A549 treated with CpdA at 1 μM for 4 hours (cell line): Measurements from ENCODE around the gene PLA2G5. TPM values are rescaled to one million over a fixed set of nuclear protein-coding genes. Genes with fewer than 3 reads are reported as not detected.

Experiments
- total RNA-seq: library from RNA; stranded (reverse); fragments of 200-300 nt; extraction: Qiagen RNA extraction; gene quantifications from 5 replicates; pipeline ENCODE4 v1.2.3, GENCODE V29; 2022; ENCODE audit warnings: low read depth

The PLA2G5 gene, protein sequence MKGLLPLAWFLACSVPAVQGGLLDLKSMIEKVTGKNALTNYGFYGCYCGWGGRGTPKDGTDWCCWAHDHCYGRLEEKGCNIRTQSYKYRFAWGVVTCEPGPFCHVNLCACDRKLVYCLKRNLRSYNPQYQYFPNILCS
- not detected in 5 replicates for total RNA-seq

DNA sequence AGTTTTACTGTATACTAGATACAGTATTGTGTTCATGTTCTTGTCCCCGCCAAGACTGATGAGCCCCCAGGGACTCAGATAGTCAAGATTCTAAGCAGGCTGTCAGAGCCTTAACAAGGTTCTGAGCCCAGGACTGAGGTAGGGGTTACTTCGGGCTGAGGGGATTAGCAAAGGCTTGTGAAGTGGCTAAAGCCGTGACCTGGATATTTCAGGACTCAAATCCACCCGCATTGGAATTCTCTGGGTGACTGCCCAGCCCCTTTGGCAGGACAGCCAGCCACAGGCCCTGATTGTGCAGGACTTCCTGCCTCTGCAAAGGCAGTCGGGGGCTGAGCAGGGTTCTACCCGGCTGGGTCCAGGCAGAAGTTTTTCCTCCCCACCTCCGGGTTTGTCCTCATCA lies at the start of gene PLA2G5:
PLA2G5 (plus strand) TSS at position 321 of the 400 bp plus-strand sequence. CDS start 14,637 bp downstream, outside the sequence.

DNA sequence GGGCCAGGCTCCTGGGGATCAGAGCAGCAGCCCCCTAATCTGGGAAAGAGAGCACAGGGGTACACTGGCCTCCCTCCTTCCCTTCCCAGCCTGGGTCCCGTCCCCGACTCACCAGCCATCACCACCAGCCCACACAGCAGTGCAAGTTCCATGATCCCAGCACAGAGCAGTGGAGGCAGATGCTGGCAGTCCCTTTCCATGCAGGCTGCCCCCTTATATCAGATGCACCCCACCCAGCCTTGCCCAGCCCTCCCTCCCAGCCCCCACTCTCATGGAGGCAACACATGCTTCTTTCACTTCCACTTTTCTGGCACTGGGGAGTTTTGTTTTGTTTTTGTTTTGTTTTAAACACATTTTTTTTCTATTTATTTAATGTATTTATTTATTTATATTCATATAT lies 49.4 kb downstream of the PLA2G5 start, which contains the start of gene PLA2G2D:
PLA2G2D (minus strand) TSS at position 190 of the 400 bp plus-strand sequence; CDS start at position 152, 38 bp downstream.

DNA sequence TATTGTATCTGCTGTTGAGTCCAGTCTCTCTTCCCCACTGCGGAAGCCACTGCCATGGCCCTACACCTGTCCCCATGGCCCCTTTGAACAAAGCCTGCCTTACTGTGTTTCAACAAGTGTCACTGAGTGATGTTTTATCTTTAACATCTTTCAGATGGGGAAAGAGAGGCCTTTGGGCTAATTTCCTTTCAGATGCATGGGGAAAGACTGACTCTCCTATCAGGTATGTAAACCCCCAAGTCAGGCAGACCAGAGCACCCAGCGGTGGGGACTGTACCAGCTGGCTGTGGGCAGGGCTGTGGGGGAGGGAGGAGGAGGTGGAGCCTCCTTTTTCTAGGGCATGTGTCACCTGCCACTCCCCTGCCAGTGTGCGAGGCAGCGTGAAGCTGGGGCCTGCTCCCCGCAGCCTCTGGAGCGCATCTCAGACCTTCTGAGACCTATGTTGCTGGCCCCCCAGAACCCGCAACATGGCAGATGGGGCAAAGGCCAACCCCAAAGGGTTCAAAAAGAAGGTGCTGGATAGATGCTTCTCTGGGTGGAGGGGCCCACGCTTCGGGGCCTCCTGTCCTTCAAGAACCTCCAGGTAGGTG lies 69.1 kb downstream of the PLA2G5 start, which contains the start of gene PLA2G2F:
PLA2G2F (plus strand) TSS at position 363 of the 590 bp plus-strand sequence; CDS start at position 468, 105 bp downstream.

Other genes starting within 250 kb of the PLA2G5 start
- gene OTUD3, start 187.8 kb upstream of the PLA2G5 start, total RNA-seq: 2.8 to 4.3 TPM (median 3.0 TPM) in 5 replicates
- gene PLA2G2E, start 146.6 kb upstream of the PLA2G5 start, total RNA-seq: not detected in 5 replicates
- not detected in 5 replicates for gene PLA2G2A, start 90.6 kb upstream of the PLA2G5 start, total RNA-seq
- gene PLA2G2D, start 49.3 kb downstream of the PLA2G5 start, total RNA-seq: 0.03 TPM in 1 of 5 replicates, not detected in the others
- gene PLA2G2F, start 69.1 kb downstream of the PLA2G5 start, total RNA-seq: 0.01 TPM in 1 of 5 replicates, not detected in the others
- not detected in 5 replicates for gene UBXN10, start 115.9 kb downstream of the PLA2G5 start, total RNA-seq
- not detected in 5 replicates for gene PLA2G2C, start 116.3 kb downstream of the PLA2G5 start, total RNA-seq
- gene VWA5B1, start 220.7 kb downstream of the PLA2G5 start, total RNA-seq: not detected in 5 replicates